ENCODE measurements around the gene FOXS1. TPM values are rescaled to one million over a fixed set of nuclear protein-coding genes. Genes with fewer than 3 reads are reported as not detected.

The FOXS1 gene
- total and polyA plus RNA-seq, 10 of the 15 experiments (the other 5 are each of a cell fraction or from before 2014, with no cell fraction given), result not detected

GRCh38 chr20:31875671-31876070 lies 30.3 kb upstream of the FOXS1 start:
- no peak for ATAC-seq
- no TSS peak for BruUV-seq (replicated peaks)
- ChIA-PET POLR2A (no interaction called here), CTCF (no interaction called here), RAD21 (ENCODE audit: unreplicated experiment) (no interaction called here), SMC1A (ENCODE audit: uncharacterized antibody, unreplicated experiment) (no interaction called here)
- Histone ChIP-seq H3K27ac (ENCODE audit: control insufficient read depth, insufficient read depth) (no peak overlapping the region), H3K4me1 (ENCODE audit: control insufficient read depth, insufficient read depth, low read length) (peaks cover 8% of the 10 kb centered on the region), H3K27me3 (replicated peaks in 1 of 2; ENCODE audit: control insufficient read depth in 2 of 2, insufficient read depth in 2 of 2, low read length in 1 of 2) (peaks cover 0 to 6% of the 10 kb centered on the region in 2 experiments; a peak in 2 of 4 replicates), H3K4me3 (no peak overlapping the region), H3K9me3 (replicated peaks; ENCODE audit: control insufficient read depth, insufficient read depth, low read length) (no peaks in the 10 kb centered on the region; the same call in 2 of the 3 replicates), H3K36me3 (ENCODE audit: control insufficient read depth in 2 of 2, insufficient read depth in 2 of 2, low read length in 1 of 2) (no peaks in the 10 kb centered on the region), H3K9ac (ENCODE audit: control insufficient read depth, insufficient read depth, low read length) (no peak overlapping the region), H3K79me2 (ENCODE audit: control insufficient read depth, insufficient read depth, low read length) (no peaks in the 10 kb centered on the region), H4K20me1 (ENCODE audit: control insufficient read depth, insufficient read depth) (no peaks in the 10 kb centered on the region), H3K4me2 (ENCODE audit: control insufficient read depth, insufficient read depth) (no peak overlapping the region), H2AFZ (ENCODE audit: control insufficient read depth, low read depth, low read length) (no peak overlapping the region)
- in situ Hi-C loops (cut with MboI) (no loop called here), intact Hi-C loops (cut with micrococcal nuclease; ENCODE audit: unreplicated experiment) (no loop called here)
- 2% methylated on average over 2 of the region's 2 CpGs for WGBS (ENCODE audit: insufficient coverage, insufficient replicate concordance, low lambda C conversion rate, missing lambda C conversion rate)
- TF ChIP-seq HDAC2 (IDR thresholded peaks at IDR 0.05) (no peak), TAF1 (IDR thresholded peaks at IDR 0.05; ENCODE audit: borderline replicate concordance, low read depth, low read length) (no peak), SREBF1 (IDR thresholded peaks at IDR 0.05; ENCODE audit: low read length) (no peak), SKIL (IDR thresholded peaks at IDR 0.05; ENCODE audit: low read depth, poor library complexity, severe bottlenecking) (no peak), WRNIP1 (IDR thresholded peaks at IDR 0.05; ENCODE audit: borderline replicate concordance, low read depth, low read length) (no peak), RB1 (IDR thresholded peaks at IDR 0.05; ENCODE audit: borderline replicate concordance) (no peak)
- FAIRE-seq, result no peak
- no peak for DNase-seq (ENCODE audit: low read depth, low spot score)

All from GM12878 (cell line).